ENCODE results near the gene TERT.
"Not testable (repeated sequence)": the region's sequence is repeated elsewhere in the genome, so short reads cannot be mapped to it uniquely, and the experiment has no call there.

- not testable (repeated sequence) for TF ChIP-seq GABPA (IDR thresholded peaks at IDR 0.05; ENCODE audit: low read depth); NRF1 (conservative IDR thresholded peaks at IDR 0.05; ENCODE audit: low read depth, low read length); BCLAF1 (IDR thresholded peaks at IDR 0.05); SP1 (IDR thresholded peaks at IDR 0.05; ENCODE audit: low read depth, low read length); CTCF (IDR thresholded peaks at IDR 0.05 in 2 of 3, conservative IDR thresholded peaks at IDR 0.05 in 1 of 3; ENCODE audit: control insufficient read depth in 2 of 3, extremely low read depth in 1 of 3, insufficient read depth in 1 of 3, low read depth in 3 of 3, low read length in 3 of 3); EP300 (IDR thresholded peaks at IDR 0.05; ENCODE audit: borderline replicate concordance in 1 of 2, control insufficient read depth in 1 of 2, low read depth in 2 of 2, low read length in 2 of 2); CREM (IDR thresholded peaks at IDR 0.05; ENCODE audit: low read depth); ZSCAN29 (IDR thresholded peaks at IDR 0.05)
These were observed 33.6 kb upstream of the TERT start for GRCh38 chr5:1328237-1329110.
